ENCODE data around the gene MED27. TPM values are rescaled to one million over a fixed set of nuclear protein-coding genes. Genes with fewer than 3 reads are reported as not detected.

Gene MED27
- total RNA-seq, 1 donor from 2014 or later: 41.0 TPM

DNA sequence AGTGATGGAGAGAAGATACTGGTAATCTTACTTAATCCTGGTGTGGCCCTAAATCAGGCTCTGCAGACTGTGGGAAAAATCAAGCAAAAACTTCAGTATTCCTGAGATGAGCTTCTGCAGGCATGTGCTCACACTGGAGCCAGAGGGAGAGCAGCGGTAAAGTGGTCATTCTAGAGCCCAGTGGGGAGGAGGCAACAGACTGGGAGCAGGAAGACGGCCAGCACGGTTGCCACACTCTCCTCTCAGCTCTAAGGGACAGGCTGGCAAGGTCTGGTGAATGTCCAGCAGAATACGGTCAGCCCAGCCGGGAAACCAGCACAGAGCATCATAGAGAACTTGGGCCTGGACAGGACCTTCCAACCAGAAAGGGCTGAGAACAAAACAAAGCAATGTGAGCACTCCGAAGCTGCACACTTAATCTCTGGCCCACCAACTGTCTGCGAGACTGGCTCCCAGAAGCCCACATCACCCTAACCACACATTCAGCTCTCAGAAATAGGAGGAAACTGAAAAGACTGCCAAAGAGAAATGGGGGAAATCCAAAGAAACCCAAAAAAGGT lies 30.3 kb downstream of the MED27 start:
- peaks cover 2% of the 10 kb centered on the region for H3K36me3 Mint-ChIP-seq (ENCODE audit: low read depth)
- no peaks in the 10 kb centered on the region for H3K9me3 Mint-ChIP-seq
- intact Hi-C loops (cut with micrococcal nuclease): no loop called here
- H3K27ac Mint-ChIP-seq: no peak overlapping the region
- no peak overlapping the region for H3K4me3 Mint-ChIP-seq
- DNase-seq (ENCODE audit: low spot score): no peak
- H3K4me1 Mint-ChIP-seq (ENCODE audit: low read depth): no peaks in the 10 kb centered on the region
- H3K27me3 Mint-ChIP-seq (ENCODE audit: insufficient read depth): no peaks in the 10 kb centered on the region

GRCh38 chr9:132048201-132048600 lies 31.5 kb downstream of the MED27 start:
- Mint-ChIP-seq H3K36me3 (ENCODE audit: low read depth) (peaks cover 2% of the 10 kb centered on the region), H3K9me3 (no peaks in the 10 kb centered on the region), H3K4me1 (ENCODE audit: low read depth) (no peaks in the 10 kb centered on the region), H3K27ac (no peak overlapping the region), H3K27me3 (ENCODE audit: insufficient read depth) (no peaks in the 10 kb centered on the region), H3K4me3 (no peak overlapping the region)
- intact Hi-C loops (cut with micrococcal nuclease): no loop called here
- DNase-seq (ENCODE audit: low spot score): no peak

- DNase-seq (ENCODE audit: low spot score): no peak
- no peaks in the 10 kb centered on the region for H3K9me3 Mint-ChIP-seq
- peaks cover 2% of the 10 kb centered on the region for H3K36me3 Mint-ChIP-seq (ENCODE audit: low read depth)
- intact Hi-C loops (cut with micrococcal nuclease): no loop called here
- no peaks in the 10 kb centered on the region for H3K4me1 Mint-ChIP-seq (ENCODE audit: low read depth)
- H3K27ac Mint-ChIP-seq: no peak overlapping the region
- H3K4me3 Mint-ChIP-seq: no peak overlapping the region
- H3K27me3 Mint-ChIP-seq (ENCODE audit: insufficient read depth): no peaks in the 10 kb centered on the region
Observed at GRCh38 chr9:132046456-132046855, 33.2 kb downstream of the MED27 start.

- Mint-ChIP-seq H3K36me3 (ENCODE audit: low read depth) (peaks cover 2% of the 10 kb centered on the region), H3K4me1 (ENCODE audit: low read depth) (no peaks in the 10 kb centered on the region), H3K27me3 (ENCODE audit: insufficient read depth) (no peaks in the 10 kb centered on the region), H3K27ac (no peak overlapping the region), H3K9me3 (no peaks in the 10 kb centered on the region), H3K4me3 (no peak overlapping the region)
- DNase-seq (ENCODE audit: low spot score): no peak
- intact Hi-C loops (cut with micrococcal nuclease): no loop called here
Observed at GRCh38 chr9:132044176-132044875, 35.3 kb downstream of the MED27 start.

- no peak overlapping the region for H3K4me3 Mint-ChIP-seq
- no peaks in the 10 kb centered on the region for H3K4me1 Mint-ChIP-seq (ENCODE audit: low read depth)
- intact Hi-C loops (cut with micrococcal nuclease): no loop called here
- H3K9me3 Mint-ChIP-seq: no peaks in the 10 kb centered on the region
- DNase-seq (ENCODE audit: low spot score): no peak
- H3K27ac Mint-ChIP-seq: no peak overlapping the region
- no peaks in the 10 kb centered on the region for H3K27me3 Mint-ChIP-seq (ENCODE audit: insufficient read depth)
- peaks cover 2% of the 10 kb centered on the region for H3K36me3 Mint-ChIP-seq (ENCODE audit: low read depth)
Observed at GRCh38 chr9:132043708-132044107, 36.0 kb downstream of the MED27 start.

DNA sequence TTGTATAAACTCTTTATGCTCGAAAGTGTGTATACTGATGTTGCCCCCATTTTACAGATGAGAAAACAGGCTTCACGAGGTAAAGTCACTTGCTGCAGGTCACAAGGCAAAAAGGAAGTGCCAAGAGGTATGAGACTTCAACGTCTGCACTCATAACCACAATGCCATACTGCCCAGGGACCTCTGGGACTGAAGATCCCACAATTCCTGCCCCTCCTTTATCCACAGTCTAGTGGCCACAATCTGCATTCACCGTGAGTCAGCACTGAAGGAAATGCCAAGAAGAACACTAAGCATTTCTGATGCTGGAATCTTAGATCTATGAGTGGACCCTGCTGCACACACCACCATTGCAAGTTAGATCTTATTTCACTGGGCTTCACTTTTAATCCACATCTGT lies 37.3 kb downstream of the MED27 start:
- no peak for DNase-seq (ENCODE audit: low spot score)
- H3K4me3 Mint-ChIP-seq: no peak overlapping the region
- no peaks in the 10 kb centered on the region for H3K4me1 Mint-ChIP-seq (ENCODE audit: low read depth)
- intact Hi-C loops (cut with micrococcal nuclease): no loop called here
- peaks cover 3% of the 10 kb centered on the region for H3K36me3 Mint-ChIP-seq (ENCODE audit: low read depth)
- H3K27ac Mint-ChIP-seq: no peak overlapping the region
- H3K27me3 Mint-ChIP-seq (ENCODE audit: insufficient read depth): no peaks in the 10 kb centered on the region
- H3K9me3 Mint-ChIP-seq: no peaks in the 10 kb centered on the region

GRCh38 chr9:132041798-132042197 lies 37.9 kb downstream of the MED27 start:
- Mint-ChIP-seq H3K36me3 (ENCODE audit: low read depth) (peaks cover 3% of the 10 kb centered on the region), H3K4me1 (ENCODE audit: low read depth) (peaks cover 1% of the 10 kb centered on the region), H3K9me3 (no peaks in the 10 kb centered on the region), H3K27ac (no peak overlapping the region), H3K27me3 (ENCODE audit: insufficient read depth) (no peaks in the 10 kb centered on the region), H3K4me3 (no peak overlapping the region)
- no peak for DNase-seq (ENCODE audit: low spot score)
- intact Hi-C loops (cut with micrococcal nuclease): no loop called here

GRCh38 chr9:132040808-132041207 lies 38.9 kb downstream of the MED27 start:
- Mint-ChIP-seq H3K4me1 (ENCODE audit: low read depth) (peaks cover 6% of the 10 kb centered on the region), H3K4me3 (no peak overlapping the region), H3K27me3 (ENCODE audit: insufficient read depth) (no peaks in the 10 kb centered on the region), H3K9me3 (no peaks in the 10 kb centered on the region), H3K27ac (no peak overlapping the region), H3K36me3 (ENCODE audit: low read depth) (peaks cover 3% of the 10 kb centered on the region)
- DNase-seq (ENCODE audit: low spot score): no peak
- intact Hi-C loops (cut with micrococcal nuclease): no loop called here

DNA sequence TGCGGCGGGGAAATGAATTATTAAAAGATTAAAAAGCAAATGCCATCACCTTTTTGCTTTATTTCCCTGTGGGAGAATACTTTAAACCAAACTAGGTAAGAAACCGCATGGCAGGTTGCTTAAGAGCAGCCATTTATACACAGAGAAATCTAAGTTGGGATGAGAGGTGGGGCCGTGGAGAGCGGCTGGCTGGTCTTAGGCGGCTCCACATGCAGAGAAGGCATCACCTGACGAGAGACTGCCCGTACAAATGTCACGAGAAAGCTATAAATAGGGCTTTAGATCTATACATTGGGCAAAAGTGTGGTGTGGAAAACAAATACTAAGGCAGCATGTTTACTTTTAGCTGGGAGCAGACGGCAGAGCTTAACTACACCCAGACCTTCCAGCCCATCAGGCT lies 39.4 kb downstream of the MED27 start:
- Mint-ChIP-seq H3K9me3 (no peaks in the 10 kb centered on the region), H3K27ac (no peak overlapping the region)

GRCh38 chr9:132039284-132039683 lies 40.4 kb downstream of the MED27 start:
- peaks cover 3% of the 10 kb centered on the region for H3K36me3 Mint-ChIP-seq (ENCODE audit: low read depth)
- DNase-seq (ENCODE audit: low spot score): no peak
- H3K27ac Mint-ChIP-seq: no peak overlapping the region
- intact Hi-C loops (cut with micrococcal nuclease): no loop called here
- peaks cover 6% of the 10 kb centered on the region for H3K4me1 Mint-ChIP-seq (ENCODE audit: low read depth)
- no peaks in the 10 kb centered on the region for H3K27me3 Mint-ChIP-seq (ENCODE audit: insufficient read depth)
- no peaks in the 10 kb centered on the region for H3K9me3 Mint-ChIP-seq
- H3K4me3 Mint-ChIP-seq: no peak overlapping the region

More for the DNA sequence above, 39.4 kb downstream of the MED27 start:
- no peak for DNase-seq (ENCODE audit: low spot score)
- H3K4me1 Mint-ChIP-seq (ENCODE audit: low read depth): peaks cover 6% of the 10 kb centered on the region
- H3K36me3 Mint-ChIP-seq (ENCODE audit: low read depth): peaks cover 3% of the 10 kb centered on the region
- no peaks in the 10 kb centered on the region for H3K27me3 Mint-ChIP-seq (ENCODE audit: insufficient read depth)
- H3K4me3 Mint-ChIP-seq: no peak overlapping the region
- intact Hi-C loops (cut with micrococcal nuclease): no loop called here

- Mint-ChIP-seq H3K4me3 (no peak overlapping the region), H3K36me3 (ENCODE audit: low read depth) (peaks cover 3% of the 10 kb centered on the region), H3K27me3 (ENCODE audit: insufficient read depth) (no peaks in the 10 kb centered on the region), H3K27ac (no peak overlapping the region), H3K9me3 (no peaks in the 10 kb centered on the region), H3K4me1 (ENCODE audit: low read depth) (peaks cover 18% of the 10 kb centered on the region)
- intact Hi-C loops (cut with micrococcal nuclease): no loop called here
- no peak for DNase-seq (ENCODE audit: low spot score)
Observed at GRCh38 chr9:132037458-132037857, 42.2 kb downstream of the MED27 start.

DNA sequence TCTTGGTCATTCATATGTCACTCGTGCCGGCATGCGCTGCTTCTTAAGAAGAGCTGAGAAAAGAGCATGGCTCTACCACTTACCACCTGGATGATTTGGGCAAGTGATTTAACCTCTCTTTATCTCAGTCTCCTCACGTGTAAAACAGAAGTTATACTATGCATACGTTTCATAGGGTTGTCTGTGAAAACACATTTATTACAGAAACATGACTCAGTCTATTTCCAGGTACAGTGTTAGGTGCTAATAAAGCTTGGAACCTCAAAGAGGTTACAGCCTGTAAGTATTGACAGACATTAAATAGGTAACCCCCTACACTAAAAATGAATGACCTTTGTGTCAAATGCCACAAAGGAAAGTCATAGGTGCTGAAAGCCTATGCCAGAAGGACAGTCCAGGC lies 43.1 kb downstream of the MED27 start:
- Mint-ChIP-seq H3K4me1 (ENCODE audit: low read depth) (peaks cover 20% of the 10 kb centered on the region), H3K27me3 (ENCODE audit: insufficient read depth) (no peaks in the 10 kb centered on the region), H3K27ac (no peak overlapping the region), H3K4me3 (no peak overlapping the region), H3K9me3 (no peaks in the 10 kb centered on the region), H3K36me3 (ENCODE audit: low read depth) (peaks cover 3% of the 10 kb centered on the region)
- intact Hi-C loops (cut with micrococcal nuclease): no loop called here
- no peak for DNase-seq (ENCODE audit: low spot score)

GRCh38 chr9:132035679-132036078 lies 44.0 kb downstream of the MED27 start:
- intact Hi-C loops (cut with micrococcal nuclease): no loop called here
- Mint-ChIP-seq H3K36me3 (ENCODE audit: low read depth) (peaks cover 1% of the 10 kb centered on the region), H3K4me3 (no peak overlapping the region), H3K4me1 (ENCODE audit: low read depth) (peaks cover 22% of the 10 kb centered on the region), H3K9me3 (no peaks in the 10 kb centered on the region), H3K27ac (no peak overlapping the region), H3K27me3 (ENCODE audit: insufficient read depth) (no peaks in the 10 kb centered on the region)
- DNase-seq (ENCODE audit: low spot score): no peak
